Panc1 (cell line): ENCODE data around the gene CAMK4. TPM values are rescaled to one million over a fixed set of nuclear protein-coding genes. Genes with fewer than 3 reads are reported as not detected.

ENCODE experiments used
- ATAC-seq: fragments of 200-7000 bp; cut with Tn5 transposase; 2 replicates; pipeline ENCODE4 v1.9.1; 2020; ENCODE audit warnings: mild to moderate bottlenecking, moderate library complexity
- BruUV-seq: library from RNA; stranded (reverse); fragments of 400-500 nt; replicated peaks from 2 replicates; lab custom pipeline; 2021; lab: Mats Ljungman, UMichigan
- CTCF ChIA-PET: fragments of 300-600 bp; sonication (Branson Sonifier 250); formaldehyde crosslinking; loops from one replicate; lab custom pipeline; 2022; ENCODE audit warnings: antibody characterized with exemption; lab: Charles Lee
- POLR2A ChIA-PET: fragments of 300-600 bp; sonication (Branson Sonifier 250); formaldehyde crosslinking; loops from one replicate; lab custom pipeline; 2022; ENCODE audit warnings: antibody characterized with exemption; lab: Charles Lee
- DNase-seq: peaks from one replicate; pipeline ENCODE4 v3.0.0-alpha.2; 2010; ENCODE audit warnings: low read depth, low spot score
- H3K27ac ChIP-seq: 2 replicates; pipeline ENCODE4 v1.5.1; 2011; ENCODE audit warnings: mild to moderate bottlenecking, low read length, inconsistent platforms
- H3K27me3 ChIP-seq: fragments of 200-500 bp; sonication (Bioruptor generic); 2 replicates; pipeline ENCODE4 v1.6.0; 2014; ENCODE audit warnings: low read length, inconsistent platforms; ENCODE audit not compliant: control insufficient read depth, insufficient read depth
- H3K36me3 ChIP-seq: fragments of 200-500 bp; sonication (Bioruptor generic); 2 replicates; pipeline ENCODE4 v1.5.1; 2014; ENCODE audit warnings: inconsistent platforms, mild to moderate bottlenecking, low read length, moderate library complexity; ENCODE audit not compliant: control insufficient read depth, insufficient read depth
- H3K4me1 ChIP-seq: 2 replicates; pipeline ENCODE4 v1.5.1; 2011; ENCODE audit warnings: inconsistent platforms, mild to moderate bottlenecking, low read length, moderate library complexity; ENCODE audit not compliant: control insufficient read depth, insufficient read depth
- H3K4me3 ChIP-seq, 2 experiments: 2 replicates each; pipeline ENCODE4 v1.5.1; 2011 to 2012; ENCODE audit warnings: low read depth in 2 of 2, low read length in 2 of 2, mild to moderate bottlenecking in 2 of 2, inconsistent platforms in 1 of 2, moderate library complexity in 1 of 2
- H3K9me3 ChIP-seq: fragments of 200-500 bp; sonication (Bioruptor generic); 2 replicates; pipeline ENCODE4 v1.5.1; 2014; ENCODE audit warnings: low read depth, mild to moderate bottlenecking, inconsistent platforms, low read length, moderate library complexity; ENCODE audit not compliant: control insufficient read depth, insufficient read depth
- POLR2AphosphoS5 ChIP-seq: IDR thresholded peaks from 2 replicates; pipeline ENCODE4 v1.6.1; 2012; ENCODE audit warnings: mild to moderate bottlenecking, low read depth, low read length, moderate library complexity
- SIN3A ChIP-seq: IDR thresholded peaks from 2 replicates; pipeline ENCODE4 v1.6.1; 2012; ENCODE audit warnings: low read depth, mild to moderate bottlenecking, low read length, moderate library complexity, borderline replicate concordance; ENCODE audit not compliant: insufficient read depth
- TCF7L2 ChIP-seq: IDR thresholded peaks from 2 replicates; pipeline ENCODE4 v1.6.1; 2011; ENCODE audit warnings: mild to moderate bottlenecking, low read depth, low read length, inconsistent platforms
- in situ Hi-C: cut with HindIII; loops from 2 replicates; pipeline ENCODE4 v1.10.0; 2016; ENCODE audit warnings: low sequenced_read_pairs, low pct_unique_long_range_greater_than_20kb
- intact Hi-C: fragments of 100-400 bp; cut with micrococcal nuclease; formaldehyde crosslinking; loops from one replicate; pipeline ENCODE4 v1.10.0; 2022; ENCODE audit not compliant: unreplicated experiment
- total RNA-seq: library from RNA; stranded (reverse); gene quantifications from one replicate; pipeline ENCODE4 v1.2.1, GENCODE V29; 2021; ENCODE audit not compliant: unreplicated experiment
- TF ChIP-seq, protein P1 (sequence below), 2 experiments: IDR thresholded peaks; 2 replicates each; pipeline ENCODE4 v1.6.1; 2011 to 2012; ENCODE audit warnings: low read depth in 2 of 2, control low read depth in 1 of 2, low read length in 1 of 2, mild to moderate bottlenecking in 1 of 2, moderate library complexity in 1 of 2; ENCODE audit not compliant: insufficient read depth in 1 of 2
- TF ChIP-seq, protein P2 (sequence below): fragments of 450-650 bp; IDR thresholded peaks from 2 replicates; pipeline ENCODE4 v1.5.1; 2017; ENCODE audit warnings: mild to moderate bottlenecking

CAMK4 gene
- total RNA-seq, 1 experiment from 2014 or later: 0.39 TPM

DNA sequence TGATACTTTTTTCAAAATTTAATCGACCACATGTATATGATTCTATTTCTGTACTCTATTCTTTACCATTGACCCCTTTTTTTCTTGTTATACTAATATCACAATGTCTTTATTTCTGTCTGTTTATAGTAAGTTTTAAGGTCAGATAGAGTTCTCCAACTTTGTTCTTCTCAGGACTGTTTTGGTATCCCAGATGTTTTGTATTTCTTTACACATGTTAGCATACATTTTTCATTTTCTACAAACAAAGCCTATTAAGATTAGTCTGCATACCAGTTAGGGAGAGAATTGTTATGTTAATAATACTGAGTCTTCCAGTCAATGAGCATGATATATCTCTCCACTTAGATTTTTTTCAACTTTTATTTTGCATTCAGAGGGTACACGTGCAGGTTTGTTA lies 8.2 kb upstream of the CAMK4 start:
- TF ChIP-seq, protein P1, sequence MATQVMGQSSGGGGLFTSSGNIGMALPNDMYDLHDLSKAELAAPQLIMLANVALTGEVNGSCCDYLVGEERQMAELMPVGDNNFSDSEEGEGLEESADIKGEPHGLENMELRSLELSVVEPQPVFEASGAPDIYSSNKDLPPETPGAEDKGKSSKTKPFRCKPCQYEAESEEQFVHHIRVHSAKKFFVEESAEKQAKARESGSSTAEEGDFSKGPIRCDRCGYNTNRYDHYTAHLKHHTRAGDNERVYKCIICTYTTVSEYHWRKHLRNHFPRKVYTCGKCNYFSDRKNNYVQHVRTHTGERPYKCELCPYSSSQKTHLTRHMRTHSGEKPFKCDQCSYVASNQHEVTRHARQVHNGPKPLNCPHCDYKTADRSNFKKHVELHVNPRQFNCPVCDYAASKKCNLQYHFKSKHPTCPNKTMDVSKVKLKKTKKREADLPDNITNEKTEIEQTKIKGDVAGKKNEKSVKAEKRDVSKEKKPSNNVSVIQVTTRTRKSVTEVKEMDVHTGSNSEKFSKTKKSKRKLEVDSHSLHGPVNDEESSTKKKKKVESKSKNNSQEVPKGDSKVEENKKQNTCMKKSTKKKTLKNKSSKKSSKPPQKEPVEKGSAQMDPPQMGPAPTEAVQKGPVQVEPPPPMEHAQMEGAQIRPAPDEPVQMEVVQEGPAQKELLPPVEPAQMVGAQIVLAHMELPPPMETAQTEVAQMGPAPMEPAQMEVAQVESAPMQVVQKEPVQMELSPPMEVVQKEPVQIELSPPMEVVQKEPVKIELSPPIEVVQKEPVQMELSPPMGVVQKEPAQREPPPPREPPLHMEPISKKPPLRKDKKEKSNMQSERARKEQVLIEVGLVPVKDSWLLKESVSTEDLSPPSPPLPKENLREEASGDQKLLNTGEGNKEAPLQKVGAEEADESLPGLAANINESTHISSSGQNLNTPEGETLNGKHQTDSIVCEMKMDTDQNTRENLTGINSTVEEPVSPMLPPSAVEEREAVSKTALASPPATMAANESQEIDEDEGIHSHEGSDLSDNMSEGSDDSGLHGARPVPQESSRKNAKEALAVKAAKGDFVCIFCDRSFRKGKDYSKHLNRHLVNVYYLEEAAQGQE (IDR thresholded peaks at IDR 0.05; ENCODE audit: insufficient read depth in 1 of 2, low read depth in 2 of 2, low read length in 1 of 2): no peak
- TF ChIP-seq TCF7L2 (no peak), SIN3A (no peak), POLR2AphosphoS5 (no peak)
- TF ChIP-seq, protein P2, sequence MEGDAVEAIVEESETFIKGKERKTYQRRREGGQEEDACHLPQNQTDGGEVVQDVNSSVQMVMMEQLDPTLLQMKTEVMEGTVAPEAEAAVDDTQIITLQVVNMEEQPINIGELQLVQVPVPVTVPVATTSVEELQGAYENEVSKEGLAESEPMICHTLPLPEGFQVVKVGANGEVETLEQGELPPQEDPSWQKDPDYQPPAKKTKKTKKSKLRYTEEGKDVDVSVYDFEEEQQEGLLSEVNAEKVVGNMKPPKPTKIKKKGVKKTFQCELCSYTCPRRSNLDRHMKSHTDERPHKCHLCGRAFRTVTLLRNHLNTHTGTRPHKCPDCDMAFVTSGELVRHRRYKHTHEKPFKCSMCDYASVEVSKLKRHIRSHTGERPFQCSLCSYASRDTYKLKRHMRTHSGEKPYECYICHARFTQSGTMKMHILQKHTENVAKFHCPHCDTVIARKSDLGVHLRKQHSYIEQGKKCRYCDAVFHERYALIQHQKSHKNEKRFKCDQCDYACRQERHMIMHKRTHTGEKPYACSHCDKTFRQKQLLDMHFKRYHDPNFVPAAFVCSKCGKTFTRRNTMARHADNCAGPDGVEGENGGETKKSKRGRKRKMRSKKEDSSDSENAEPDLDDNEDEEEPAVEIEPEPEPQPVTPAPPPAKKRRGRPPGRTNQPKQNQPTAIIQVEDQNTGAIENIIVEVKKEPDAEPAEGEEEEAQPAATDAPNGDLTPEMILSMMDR: no peak
- in situ Hi-C loops (no loop called here), intact Hi-C loops (no loop called here)
- Histone ChIP-seq H3K9me3 (no peaks in the 10 kb centered on the region), H3K27ac (no peak overlapping the region), H3K36me3 (no peaks in the 10 kb centered on the region), H3K27me3 (no peaks in the 10 kb centered on the region), H3K4me3 (no peak overlapping the region), H3K4me1 (no peaks in the 10 kb centered on the region)
- CTCF ChIA-PET: no interaction called here
- no peak for DNase-seq
- no TSS peak for BruUV-seq
- no peak for ATAC-seq
- POLR2A ChIA-PET: no interaction called here

DNA sequence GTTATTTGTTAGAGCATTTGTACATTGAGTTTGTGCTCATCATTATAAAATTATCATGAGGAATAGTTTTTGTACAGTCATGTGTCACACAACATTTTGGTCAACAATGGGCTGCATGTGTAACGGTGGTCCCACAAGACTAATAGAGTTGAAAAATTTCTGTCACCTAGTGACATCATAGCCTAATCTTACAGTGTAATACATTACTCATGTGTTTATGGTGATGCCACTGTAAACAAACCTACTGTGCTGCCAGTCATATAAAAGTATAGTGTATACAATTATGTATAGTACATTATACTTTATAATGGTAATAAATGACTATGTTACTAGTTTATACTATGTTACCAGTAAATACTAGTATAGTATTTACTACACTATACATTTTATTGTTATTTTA lies 3.0 kb upstream of the CAMK4 start:
- POLR2A ChIA-PET: interaction anchor here (0.6 kb wide), 1 partner anchor 80 kb away, joined by 3 read pairs; no protein-coding TSS in a partner anchor
- Histone ChIP-seq H3K27ac (no peak overlapping the region), H3K4me3 (no peak overlapping the region), H3K4me1 (no peaks in the 10 kb centered on the region; the same call in 1 of the 2 replicates), H3K9me3 (no peaks in the 10 kb centered on the region), H3K27me3 (peaks cover 23% of the 10 kb centered on the region), H3K36me3 (no peaks in the 10 kb centered on the region; the same call in 1 of the 2 replicates)
- no TSS peak for BruUV-seq
- TF ChIP-seq, protein P1 (IDR thresholded peaks at IDR 0.05; ENCODE audit: insufficient read depth in 1 of 2, low read depth in 2 of 2, low read length in 1 of 2): no peak
- TF ChIP-seq TCF7L2: no peak
- TF ChIP-seq, protein P2: no peak
- no peak for TF ChIP-seq SIN3A
- TF ChIP-seq POLR2AphosphoS5: no peak
- DNase-seq (no peak), ATAC-seq (no peak)
- intact Hi-C loops: no loop called here
- CTCF ChIA-PET: no interaction called here
- in situ Hi-C loops: no loop called here
